ENCODE data around the gene VSTM4. TPM values are rescaled to one million over a fixed set of nuclear protein-coding genes. Genes with fewer than 3 reads are reported as not detected.

The VSTM4 gene
- total and polyA plus RNA-seq, 9 of the 15 experiments (the other 6 are each of a cell fraction or from before 2014, with no cell fraction given), result 1.0 to 7.9 (median 3.0) TPM

DNA sequence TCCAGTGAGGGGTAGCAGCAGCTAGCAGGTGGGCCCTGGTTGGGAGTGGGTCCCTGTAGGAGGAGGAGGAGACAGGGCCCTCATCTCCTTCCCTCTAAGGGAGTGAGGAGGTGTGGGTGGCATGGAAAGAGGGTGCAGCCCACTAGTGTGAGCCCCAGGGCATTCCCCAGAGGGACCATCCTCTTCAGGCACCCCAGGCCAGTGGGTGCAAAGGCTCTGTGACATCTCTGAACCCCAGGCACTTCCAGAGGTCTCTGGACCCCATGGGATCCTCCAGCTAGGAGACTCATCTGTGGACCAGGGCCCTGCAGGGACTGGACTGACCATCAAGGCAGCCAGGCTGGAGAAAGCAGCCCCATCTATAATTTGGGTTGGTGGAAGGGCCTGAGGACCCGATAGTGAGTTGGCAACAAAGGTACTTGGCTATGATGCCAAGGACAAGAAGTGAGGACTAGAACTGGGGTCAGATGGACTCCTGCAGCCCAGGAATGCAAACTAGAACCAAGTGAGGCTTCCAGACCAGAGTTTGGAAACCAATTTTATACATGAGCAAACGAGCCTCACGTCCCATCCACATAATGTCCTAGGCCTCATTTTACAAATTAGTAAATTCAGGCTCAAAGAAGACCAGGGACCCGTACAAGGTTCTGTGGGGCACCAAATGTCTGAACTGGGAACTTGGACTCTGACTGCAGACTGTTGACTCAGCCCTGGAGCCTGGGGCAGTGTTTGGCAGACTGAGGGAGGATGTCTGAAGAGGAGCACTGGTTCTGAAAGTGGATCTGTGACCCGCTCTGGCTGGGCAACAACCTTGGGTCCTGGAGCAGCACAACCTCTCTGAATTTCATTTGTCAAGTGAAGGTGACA, 1.4 kb upstream of the VSTM4 start:
- ChIA-PET CTCF (ENCODE audit: low intra/inter-chr PET ratio) (no interaction called here), POLR2A (interaction anchor here (1.3 kb wide), 1 partner anchor 11 kb away, joined by 3 read pairs; no protein-coding TSS in a partner anchor)
- DNase-seq (ENCODE audit: extremely low read depth in 1 of 4, low spot score in 3 of 4) (no peak), ATAC-seq (no peak), FAIRE-seq (no peak)
- Histone ChIP-seq H3K9me3 (replicated peaks; ENCODE audit: control insufficient read depth, insufficient read depth, low read depth, low read length) (no peaks in the 10 kb centered on the region), H3K4me1 (replicated peaks in 1 of 2; ENCODE audit: control insufficient read depth in 2 of 2, insufficient read depth in 2 of 2, low read length in 2 of 2) (peaks cover 10 to 12% of the 10 kb centered on the region in 2 experiments; a peak in 4 of 5 replicates), H2AFZ (ENCODE audit: low read depth, low read length) (0 out of 2 replicates have a peak overlapping the region, but pooled peaks have one; percentile 18), H3K79me2 (ENCODE audit: control insufficient read depth, insufficient read depth, low read length) (peaks cover 6% of the 10 kb centered on the region; the same call in 2 of the 3 replicates), H3K27me3 (ENCODE audit: control insufficient read depth in 2 of 2, insufficient read depth in 2 of 2, low read length in 2 of 2) (no peaks in the 10 kb centered on the region), H3K9ac (ENCODE audit: insufficient read depth in 1 of 2, low read depth in 2 of 2, low read length in 2 of 2) (peak overlapping the region in 1 of 2 experiments; percentile 21; a peak in 1 of 4 replicates), H3K4me2 (ENCODE audit: insufficient read depth, low read length) (no peak overlapping the region), H3K27ac (ENCODE audit: extremely low read depth, low read depth, low read length) (no peak overlapping the region), H3K9me1 (ENCODE audit: control insufficient read depth, insufficient read depth, low read length) (no peaks in the 10 kb centered on the region), H3K4me3 (no peak overlapping the region), H3K36me3 (ENCODE audit: control insufficient read depth, insufficient read depth, low read length) (no peaks in the 10 kb centered on the region), H4K20me1 (replicated peaks; ENCODE audit: control insufficient read depth, insufficient read depth, low read length) (no peaks in the 10 kb centered on the region)
- intact Hi-C loops (cut with micrococcal nuclease) (loop anchor here (5.0 kb wide), 1 partner anchor 134 kb away; no protein-coding TSS in a partner anchor), in situ Hi-C loops (cut with MboI) (no loop called here)
- WGBS (ENCODE audit: insufficient coverage, low coverage, missing lambda C conversion rate), result 73% methylated on average over 5 of the region's 5 CpGs
- BruUV-seq (replicated peaks), result no TSS peak
- TF ChIP-seq POU5F1 (IDR thresholded peaks at IDR 0.05; ENCODE audit: borderline replicate concordance, low read depth, low read length, partially characterized antibody) (no peak), TCF7L2 (IDR thresholded peaks at IDR 0.05; ENCODE audit: low read depth, low read length) (no peak), ZNF324 (CRISPR knock-in tag; IDR thresholded peaks at IDR 0.05) (no peak), GABPB1 (CRISPR knock-in tag; IDR thresholded peaks at IDR 0.05) (no peak), CBFA2T3 (IDR thresholded peaks at IDR 0.05) (no peak), CTBP1 (IDR thresholded peaks at IDR 0.05; ENCODE audit: borderline replicate concordance) (no peak)
- TF ChIP-seq, protein P1, sequence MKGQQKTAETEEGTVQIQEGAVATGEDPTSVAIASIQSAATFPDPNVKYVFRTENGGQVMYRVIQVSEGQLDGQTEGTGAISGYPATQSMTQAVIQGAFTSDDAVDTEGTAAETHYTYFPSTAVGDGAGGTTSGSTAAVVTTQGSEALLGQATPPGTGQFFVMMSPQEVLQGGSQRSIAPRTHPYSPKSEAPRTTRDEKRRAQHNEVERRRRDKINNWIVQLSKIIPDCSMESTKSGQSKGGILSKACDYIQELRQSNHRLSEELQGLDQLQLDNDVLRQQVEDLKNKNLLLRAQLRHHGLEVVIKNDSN (CRISPR knock-in tag; IDR thresholded peaks at IDR 0.05), result no peak
- TF ChIP-seq, protein P2, sequence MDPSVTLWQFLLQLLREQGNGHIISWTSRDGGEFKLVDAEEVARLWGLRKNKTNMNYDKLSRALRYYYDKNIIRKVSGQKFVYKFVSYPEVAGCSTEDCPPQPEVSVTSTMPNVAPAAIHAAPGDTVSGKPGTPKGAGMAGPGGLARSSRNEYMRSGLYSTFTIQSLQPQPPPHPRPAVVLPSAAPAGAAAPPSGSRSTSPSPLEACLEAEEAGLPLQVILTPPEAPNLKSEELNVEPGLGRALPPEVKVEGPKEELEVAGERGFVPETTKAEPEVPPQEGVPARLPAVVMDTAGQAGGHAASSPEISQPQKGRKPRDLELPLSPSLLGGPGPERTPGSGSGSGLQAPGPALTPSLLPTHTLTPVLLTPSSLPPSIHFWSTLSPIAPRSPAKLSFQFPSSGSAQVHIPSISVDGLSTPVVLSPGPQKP (CRISPR knock-in tag; IDR thresholded peaks at IDR 0.05), result no peak
- TF ChIP-seq, protein P3, sequence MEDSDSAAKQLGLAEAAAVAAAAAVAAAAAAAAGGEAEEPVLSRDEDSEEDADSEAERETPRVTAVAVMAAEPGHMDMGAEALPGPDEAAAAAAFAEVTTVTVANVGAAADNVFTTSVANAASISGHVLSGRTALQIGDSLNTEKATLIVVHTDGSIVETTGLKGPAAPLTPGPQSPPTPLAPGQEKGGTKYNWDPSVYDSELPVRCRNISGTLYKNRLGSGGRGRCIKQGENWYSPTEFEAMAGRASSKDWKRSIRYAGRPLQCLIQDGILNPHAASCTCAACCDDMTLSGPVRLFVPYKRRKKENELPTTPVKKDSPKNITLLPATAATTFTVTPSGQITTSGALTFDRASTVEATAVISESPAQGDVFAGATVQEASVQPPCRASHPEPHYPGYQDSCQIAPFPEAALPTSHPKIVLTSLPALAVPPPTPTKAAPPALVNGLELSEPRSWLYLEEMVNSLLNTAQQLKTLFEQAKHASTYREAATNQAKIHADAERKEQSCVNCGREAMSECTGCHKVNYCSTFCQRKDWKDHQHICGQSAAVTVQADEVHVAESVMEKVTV (CRISPR knock-in tag; IDR thresholded peaks at IDR 0.05), result no peak
- TF ChIP-seq, protein P4, sequence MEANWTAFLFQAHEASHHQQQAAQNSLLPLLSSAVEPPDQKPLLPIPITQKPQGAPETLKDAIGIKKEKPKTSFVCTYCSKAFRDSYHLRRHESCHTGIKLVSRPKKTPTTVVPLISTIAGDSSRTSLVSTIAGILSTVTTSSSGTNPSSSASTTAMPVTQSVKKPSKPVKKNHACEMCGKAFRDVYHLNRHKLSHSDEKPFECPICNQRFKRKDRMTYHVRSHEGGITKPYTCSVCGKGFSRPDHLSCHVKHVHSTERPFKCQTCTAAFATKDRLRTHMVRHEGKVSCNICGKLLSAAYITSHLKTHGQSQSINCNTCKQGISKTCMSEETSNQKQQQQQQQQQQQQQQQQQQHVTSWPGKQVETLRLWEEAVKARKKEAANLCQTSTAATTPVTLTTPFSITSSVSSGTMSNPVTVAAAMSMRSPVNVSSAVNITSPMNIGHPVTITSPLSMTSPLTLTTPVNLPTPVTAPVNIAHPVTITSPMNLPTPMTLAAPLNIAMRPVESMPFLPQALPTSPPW (CRISPR knock-in tag; IDR thresholded peaks at IDR 0.05), result no peak
- TF ChIP-seq, protein P5, sequence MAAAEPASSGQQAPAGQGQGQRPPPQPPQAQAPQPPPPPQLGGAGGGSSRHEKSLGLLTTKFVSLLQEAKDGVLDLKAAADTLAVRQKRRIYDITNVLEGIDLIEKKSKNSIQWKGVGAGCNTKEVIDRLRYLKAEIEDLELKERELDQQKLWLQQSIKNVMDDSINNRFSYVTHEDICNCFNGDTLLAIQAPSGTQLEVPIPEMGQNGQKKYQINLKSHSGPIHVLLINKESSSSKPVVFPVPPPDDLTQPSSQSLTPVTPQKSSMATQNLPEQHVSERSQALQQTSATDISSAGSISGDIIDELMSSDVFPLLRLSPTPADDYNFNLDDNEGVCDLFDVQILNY (CRISPR knock-in tag; IDR thresholded peaks at IDR 0.05), result no peak
- TF ChIP-seq, protein P6, sequence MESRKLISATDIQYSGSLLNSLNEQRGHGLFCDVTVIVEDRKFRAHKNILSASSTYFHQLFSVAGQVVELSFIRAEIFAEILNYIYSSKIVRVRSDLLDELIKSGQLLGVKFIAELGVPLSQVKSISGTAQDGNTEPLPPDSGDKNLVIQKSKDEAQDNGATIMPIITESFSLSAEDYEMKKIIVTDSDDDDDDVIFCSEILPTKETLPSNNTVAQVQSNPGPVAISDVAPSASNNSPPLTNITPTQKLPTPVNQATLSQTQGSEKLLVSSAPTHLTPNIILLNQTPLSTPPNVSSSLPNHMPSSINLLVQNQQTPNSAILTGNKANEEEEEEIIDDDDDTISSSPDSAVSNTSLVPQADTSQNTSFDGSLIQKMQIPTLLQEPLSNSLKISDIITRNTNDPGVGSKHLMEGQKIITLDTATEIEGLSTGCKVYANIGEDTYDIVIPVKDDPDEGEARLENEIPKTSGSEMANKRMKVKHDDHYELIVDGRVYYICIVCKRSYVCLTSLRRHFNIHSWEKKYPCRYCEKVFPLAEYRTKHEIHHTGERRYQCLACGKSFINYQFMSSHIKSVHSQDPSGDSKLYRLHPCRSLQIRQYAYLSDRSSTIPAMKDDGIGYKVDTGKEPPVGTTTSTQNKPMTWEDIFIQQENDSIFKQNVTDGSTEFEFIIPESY (CRISPR knock-in tag; IDR thresholded peaks at IDR 0.05), result no peak
